NCI-H446 (cell line): ENCODE results near the gene KANSL1L.
A peak's percentile ranks its signal among the peaks of the same experiment; 100 is the strongest.

ENCODE experiments used
- DNase-seq, 2 experiments: peaks; one replicate each; lab custom pipeline; 2025; lab: John Stamatoyannopoulos, UW

Gene KANSL1L

GRCh38 chr2:209990838-209991237, 180.4 kb downstream of the KANSL1L start:
- DNase-seq, result no peak

- no peak for DNase-seq
Measured at GRCh38 chr2:209988010-209988409, 183.2 kb downstream of the KANSL1L start.

GRCh38 chr2:209986415-209986814, 184.8 kb downstream of the KANSL1L start:
- DNase-seq, result no peak

GRCh38 chr2:209985874-209986273, 185.3 kb downstream of the KANSL1L start:
- DNase-seq, result no peak

- DNase-seq, result no peak
Measured at GRCh38 chr2:209984291-209984690, 186.9 kb downstream of the KANSL1L start.

- peak in 1 of 2 experiments; percentile 30 for DNase-seq
Measured at GRCh38 chr2:209977386-209978239, 193.6 kb downstream of the KANSL1L start.

GRCh38 chr2:209976698-209977385, 194.4 kb downstream of the KANSL1L start:
- DNase-seq, result no peak

- DNase-seq, result no peak
Measured at GRCh38 chr2:209974576-209974975, 196.6 kb downstream of the KANSL1L start.

GRCh38 chr2:209973328-209973727, 197.9 kb downstream of the KANSL1L start:
- peak in 1 of 2 experiments; percentile 5 for DNase-seq
